CD4-positive, alpha-beta T cell treated with Interleukin-15 for 4 hours (primary cell): Measurements from ENCODE around the gene RIMBP2.

Experiments used
- DNase-seq: peaks from one replicate; pipeline ENCODE4 v3.0.0-alpha.2; 2020; ENCODE audit warnings: low spot score

RIMBP2 gene

GRCh38 chr12:130504840-130505175, 211.3 kb downstream of the RIMBP2 start:
- no peak for DNase-seq

- no peak for DNase-seq
Observed at GRCh38 chr12:130504110-130504839, 211.8 kb downstream of the RIMBP2 start.

- DNase-seq: no peak
Observed at GRCh38 chr12:130501821-130502220, 214.3 kb downstream of the RIMBP2 start.

GRCh38 chr12:130500835-130501330, 215.2 kb downstream of the RIMBP2 start:
- DNase-seq: no peak

- DNase-seq: no peak
Observed at GRCh38 chr12:130499474-130499873, 216.6 kb downstream of the RIMBP2 start.

- no peak for DNase-seq
Observed at GRCh38 chr12:130498589-130499385, 217.3 kb downstream of the RIMBP2 start.

GRCh38 chr12:130497991-130498390, 218.1 kb downstream of the RIMBP2 start:
- no peak for DNase-seq

- no peak for DNase-seq
Observed at GRCh38 chr12:130497321-130497720, 218.8 kb downstream of the RIMBP2 start.

- DNase-seq: no peak
Observed at GRCh38 chr12:130496516-130497120, 219.5 kb downstream of the RIMBP2 start.

- no peak for DNase-seq
Observed at GRCh38 chr12:130495156-130495555, 220.9 kb downstream of the RIMBP2 start.

- DNase-seq: no peak
Observed at GRCh38 chr12:130494736-130495135, 221.4 kb downstream of the RIMBP2 start.

GRCh38 chr12:130493951-130494350, 222.1 kb downstream of the RIMBP2 start:
- DNase-seq: no peak

- DNase-seq: no peak
Observed at GRCh38 chr12:130491421-130492357, 224.4 kb downstream of the RIMBP2 start.

GRCh38 chr12:130490674-130491073, 225.4 kb downstream of the RIMBP2 start:
- DNase-seq: no peak

GRCh38 chr12:130489293-130489692, 226.8 kb downstream of the RIMBP2 start:
- DNase-seq: no peak

GRCh38 chr12:130488358-130488710, 227.8 kb downstream of the RIMBP2 start:
- no peak for DNase-seq

GRCh38 chr12:130487636-130488357, 228.3 kb downstream of the RIMBP2 start:
- no peak for DNase-seq

- no peak for DNase-seq
Observed at GRCh38 chr12:130486891-130487416, 229.1 kb downstream of the RIMBP2 start.

- no peak for DNase-seq
Observed at GRCh38 chr12:130486146-130486435, 230.0 kb downstream of the RIMBP2 start.

GRCh38 chr12:130485291-130486145, 230.6 kb downstream of the RIMBP2 start:
- DNase-seq: no peak
